OCI-LY1 (cell line): ENCODE data around the gene CYFIP1.

ENCODE experiments used
- EZH2 ChIP-seq: fragments of 200-600 bp; sonication (generic), shearing (Covaris generic); IDR thresholded peaks from 2 replicates; pipeline ENCODE4 v1.8.0; 2017; ENCODE audit warnings: borderline replicate concordance, mixed run types, mild to moderate bottlenecking, antibody characterized with exemption, low read length, moderate library complexity, mixed read lengths
- TF ChIP-seq, protein P1 (sequence below): fragments of 200-600 bp; sonication (generic), shearing (Covaris generic); IDR thresholded peaks from 2 replicates; pipeline ENCODE4 v1.5.1; 2017; ENCODE audit warnings: mild to moderate bottlenecking, antibody characterized with exemption, low read length, moderate library complexity, mixed read lengths

DNA sequence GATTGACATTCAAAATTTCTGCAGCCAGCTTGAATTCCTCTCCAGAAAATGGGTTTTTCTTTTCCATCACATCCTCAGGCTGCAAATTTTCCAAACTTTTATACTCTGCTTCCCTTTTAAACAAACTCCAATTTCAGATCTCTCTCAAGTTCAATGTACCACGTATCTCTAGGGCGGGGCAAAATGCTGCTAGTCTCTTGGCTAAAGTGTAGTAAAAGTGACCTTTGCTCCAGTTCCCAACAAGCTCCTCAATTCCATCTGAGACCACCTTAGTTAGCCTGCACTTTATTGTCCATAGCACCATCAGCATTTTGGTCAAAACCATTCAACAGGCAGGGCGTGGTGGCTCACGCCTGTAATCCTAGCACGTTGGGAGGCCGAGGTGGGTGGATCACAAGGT, 95.0 kb downstream of the CYFIP1 start:
- TF ChIP-seq, protein P1, sequence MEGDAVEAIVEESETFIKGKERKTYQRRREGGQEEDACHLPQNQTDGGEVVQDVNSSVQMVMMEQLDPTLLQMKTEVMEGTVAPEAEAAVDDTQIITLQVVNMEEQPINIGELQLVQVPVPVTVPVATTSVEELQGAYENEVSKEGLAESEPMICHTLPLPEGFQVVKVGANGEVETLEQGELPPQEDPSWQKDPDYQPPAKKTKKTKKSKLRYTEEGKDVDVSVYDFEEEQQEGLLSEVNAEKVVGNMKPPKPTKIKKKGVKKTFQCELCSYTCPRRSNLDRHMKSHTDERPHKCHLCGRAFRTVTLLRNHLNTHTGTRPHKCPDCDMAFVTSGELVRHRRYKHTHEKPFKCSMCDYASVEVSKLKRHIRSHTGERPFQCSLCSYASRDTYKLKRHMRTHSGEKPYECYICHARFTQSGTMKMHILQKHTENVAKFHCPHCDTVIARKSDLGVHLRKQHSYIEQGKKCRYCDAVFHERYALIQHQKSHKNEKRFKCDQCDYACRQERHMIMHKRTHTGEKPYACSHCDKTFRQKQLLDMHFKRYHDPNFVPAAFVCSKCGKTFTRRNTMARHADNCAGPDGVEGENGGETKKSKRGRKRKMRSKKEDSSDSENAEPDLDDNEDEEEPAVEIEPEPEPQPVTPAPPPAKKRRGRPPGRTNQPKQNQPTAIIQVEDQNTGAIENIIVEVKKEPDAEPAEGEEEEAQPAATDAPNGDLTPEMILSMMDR: no peak
- TF ChIP-seq EZH2: no peak
